WTC11 (cell line): ENCODE data around the gene SAP130. TPM values are rescaled to one million over a fixed set of nuclear protein-coding genes. Genes with fewer than 3 reads are reported as not detected.

Source experiments
- ATAC-seq: fragments of 200-7000 bp; cut with Tn5 transposase; 2 replicates; pipeline ENCODE4 v1.10.0; 2021; ENCODE audit warnings: mild to moderate bottlenecking, moderate library complexity
- CTCF ChIA-PET: fragments of 300-600 bp; sonication (Branson Sonifier 250); formaldehyde crosslinking; loops from one replicate; lab custom pipeline; 2021; ENCODE audit warnings: antibody characterized with exemption; lab: Charles Lee
- POLR2A ChIA-PET: fragments of 350-600 bp; sonication (Branson Sonifier 250); formaldehyde crosslinking; loops from one replicate; lab custom pipeline; 2021; ENCODE audit warnings: antibody characterized with exemption; lab: Charles Lee
- DNase-seq: peaks from one replicate; pipeline ENCODE4 v3.0.0; 2021; ENCODE audit warnings: low spot score
- H3K27ac Mint-ChIP-seq: 2 replicates; pipeline ENCODE4 v1.8.0; 2021; ENCODE audit warnings: mixed read lengths
- H3K27me3 Mint-ChIP-seq: 2 replicates; pipeline ENCODE4 v1.8.0; 2021; ENCODE audit warnings: low read depth, mild to moderate bottlenecking, moderate library complexity, mixed read lengths
- H3K36me3 Mint-ChIP-seq: 2 replicates; pipeline ENCODE4 v1.8.0; 2021; ENCODE audit warnings: mixed read lengths
- H3K4me1 Mint-ChIP-seq: 2 replicates; pipeline ENCODE4 v1.8.0; 2022; ENCODE audit warnings: mixed read lengths
- H3K4me3 Mint-ChIP-seq: 2 replicates; pipeline ENCODE4 v1.8.0; 2021; ENCODE audit warnings: mild to moderate bottlenecking, moderate library complexity, mixed read lengths
- H3K9me3 Mint-ChIP-seq: 2 replicates; pipeline ENCODE4 v1.8.0; 2021; ENCODE audit warnings: mixed read lengths
- E2F4 ChIP-seq: sonication (generic); formaldehyde crosslinking; IDR thresholded peaks from 2 replicates; pipeline ENCODE4 v1.8.1; 2022; ENCODE audit warnings: low read depth, mild to moderate bottlenecking, moderate library complexity, missing genetic modification reagents, borderline replicate concordance
- EMX1 ChIP-seq: fragments of 250-450 bp; sonication (Bioruptor Pico); IDR thresholded peaks from 2 replicates; pipeline ENCODE4 v1.8.0; 2021; ENCODE audit warnings: mild to moderate bottlenecking
- ETV6 ChIP-seq: sonication (generic); formaldehyde crosslinking; IDR thresholded peaks from 2 replicates; pipeline ENCODE4 v1.8.1; 2022; ENCODE audit warnings: mild to moderate bottlenecking, missing genetic modification reagents
- FOXK1 ChIP-seq: sonication (generic); formaldehyde crosslinking; IDR thresholded peaks from 2 replicates; pipeline ENCODE4 v1.8.0; 2022; ENCODE audit warnings: mild to moderate bottlenecking, moderate library complexity, missing genetic modification reagents
- FOXP1 ChIP-seq: sonication (generic); formaldehyde crosslinking; IDR thresholded peaks from 2 replicates; pipeline ENCODE4 v1.8.0; 2022; ENCODE audit warnings: missing genetic modification reagents, mild to moderate bottlenecking, moderate library complexity, borderline replicate concordance
- GRHL2 ChIP-seq: fragments of 250-450 bp; sonication (Bioruptor Pico); IDR thresholded peaks from 2 replicates; pipeline ENCODE4 v1.8.0; 2022; ENCODE audit warnings: mild to moderate bottlenecking, moderate library complexity; ENCODE audit not compliant: insufficient replicate concordance, severe bottlenecking
- HMGA2 ChIP-seq: fragments of 250-450 bp; sonication (Bioruptor Pico); IDR thresholded peaks from 2 replicates; pipeline ENCODE4 v1.4.0; 2021; ENCODE audit warnings: mild to moderate bottlenecking, moderate library complexity
- KAT7 ChIP-seq: sonication (generic); formaldehyde crosslinking; IDR thresholded peaks from 2 replicates; pipeline ENCODE4 v1.8.1; 2023; ENCODE audit warnings: missing genetic modification reagents, mild to moderate bottlenecking, borderline replicate concordance
- NFATC4 ChIP-seq: fragments of 250-450 bp; sonication (Bioruptor Pico); IDR thresholded peaks from 2 replicates; pipeline ENCODE4 v1.9.0; 2021; ENCODE audit warnings: mild to moderate bottlenecking
- NFYB ChIP-seq: sonication (generic); formaldehyde crosslinking; conservative IDR thresholded peaks from 2 replicates; pipeline ENCODE4 v1.8.0; 2022; ENCODE audit warnings: low read depth, missing genetic modification reagents
- NR3C1 ChIP-seq: sonication (generic); formaldehyde crosslinking; conservative IDR thresholded peaks from 2 replicates; pipeline ENCODE4 v1.8.1; 2023; ENCODE audit warnings: low read depth, mild to moderate bottlenecking, missing genetic modification reagents
- PREB ChIP-seq: sonication (generic); formaldehyde crosslinking; IDR thresholded peaks from 2 replicates; pipeline ENCODE4 v1.8.1; 2022; ENCODE audit warnings: mild to moderate bottlenecking, missing genetic modification reagents, moderate library complexity, borderline replicate concordance
- RELA ChIP-seq: sonication (generic); formaldehyde crosslinking; IDR thresholded peaks from 2 replicates; pipeline ENCODE4 v1.8.1; 2022; ENCODE audit warnings: missing genetic modification reagents, mild to moderate bottlenecking, borderline replicate concordance
- RORB ChIP-seq: fragments of 250-450 bp; sonication (Bioruptor Pico); IDR thresholded peaks from 2 replicates; pipeline ENCODE4 v1.9.0; 2021; ENCODE audit warnings: mild to moderate bottlenecking
- STAT6 ChIP-seq: sonication (generic); formaldehyde crosslinking; conservative IDR thresholded peaks from 2 replicates; pipeline ENCODE4 v1.8.1; 2023; ENCODE audit warnings: mild to moderate bottlenecking, low read depth, missing genetic modification reagents, moderate library complexity
- TP53 ChIP-seq: sonication (generic); formaldehyde crosslinking; IDR thresholded peaks from 2 replicates; pipeline ENCODE4 v1.8.1; 2023; ENCODE audit warnings: mild to moderate bottlenecking, missing genetic modification reagents
- ZBTB21 ChIP-seq: sonication (generic); formaldehyde crosslinking; IDR thresholded peaks from 2 replicates; pipeline ENCODE4 v1.8.1; 2023; ENCODE audit warnings: mild to moderate bottlenecking, missing genetic modification reagents, borderline replicate concordance
- ZMAT4 ChIP-seq: fragments of 250-450 bp; sonication (Bioruptor Pico); IDR thresholded peaks from 2 replicates; pipeline ENCODE4 v1.9.0; 2021; ENCODE audit warnings: mild to moderate bottlenecking
- ZNF138 ChIP-seq: sonication (generic); formaldehyde crosslinking; conservative IDR thresholded peaks from 2 replicates; pipeline ENCODE4 v1.8.1; 2022; ENCODE audit warnings: mild to moderate bottlenecking, moderate library complexity, missing genetic modification reagents
- ZNF232 ChIP-seq: sonication (generic); formaldehyde crosslinking; IDR thresholded peaks from 2 replicates; pipeline ENCODE4 v1.8.0; 2022; ENCODE audit warnings: mild to moderate bottlenecking, missing genetic modification reagents
- ZNF416 ChIP-seq: fragments of 250-450 bp; sonication (Bioruptor Pico); IDR thresholded peaks from 2 replicates; pipeline ENCODE4 v1.9.0; 2021; ENCODE audit warnings: mild to moderate bottlenecking, inconsistent platforms
- total RNA-seq: library from RNA; stranded (reverse); gene quantifications from 3 replicates; pipeline ENCODE4 v1.2.3, GENCODE V29; 2021
- TF ChIP-seq, protein P1 (sequence below): sonication (generic); formaldehyde crosslinking; conservative IDR thresholded peaks from 2 replicates; pipeline ENCODE4 v1.8.1; 2022; ENCODE audit warnings: mild to moderate bottlenecking, missing genetic modification reagents
- TF ChIP-seq, protein P2 (sequence below): sonication (generic); formaldehyde crosslinking; IDR thresholded peaks from 2 replicates; pipeline ENCODE4 v1.8.1; 2023; ENCODE audit warnings: mild to moderate bottlenecking, missing genetic modification reagents
- TF ChIP-seq, protein P3 (sequence below): sonication (generic); formaldehyde crosslinking; IDR thresholded peaks from 2 replicates; pipeline ENCODE4 v1.8.1; 2023; ENCODE audit warnings: mild to moderate bottlenecking, missing genetic modification reagents, moderate library complexity
- TF ChIP-seq, protein P4 (sequence below): sonication (generic); formaldehyde crosslinking; IDR thresholded peaks from 2 replicates; pipeline ENCODE4 v1.8.0; 2023; ENCODE audit warnings: missing genetic modification reagents, mild to moderate bottlenecking, borderline replicate concordance

Gene SAP130
- total RNA-seq, 1 experiment from 2014 or later, result 45.6 TPM

GRCh38 chr2:128043041-128043440 is 15.2 kb upstream of the SAP130 start:
- POLR2A ChIA-PET, result no interaction called here
- H3K36me3 Mint-ChIP-seq, result peaks cover 17% of the 10 kb centered on the region
- H3K4me1 Mint-ChIP-seq, result peaks cover 9% of the 10 kb centered on the region
- H3K27ac Mint-ChIP-seq, result no peak overlapping the region
- peaks cover 47% of the 10 kb centered on the region for H3K9me3 Mint-ChIP-seq
- ATAC-seq (no peak), DNase-seq (no peak)
- H3K4me3 Mint-ChIP-seq, result no peak overlapping the region
- CTCF ChIA-PET, result interaction anchor here (2.6 kb wide), 1 partner anchor 20 kb away, joined by 9 read pairs; no protein-coding TSS in a partner anchor
- peaks cover 13% of the 10 kb centered on the region for H3K27me3 Mint-ChIP-seq
- TF ChIP-seq NR3C1 (CRISPR knock-in tag) (no peak), KAT7 (CRISPR knock-in tag) (no peak), FOXK1 (no peak), TP53 (CRISPR knock-in tag) (no peak), RORB (no peak), ZBTB21 (CRISPR knock-in tag) (no peak), ZNF416 (CRISPR knock-in tag) (no peak), ZMAT4 (CRISPR knock-in tag) (no peak), ETV6 (CRISPR knock-in tag) (no peak), E2F4 (CRISPR knock-in tag) (no peak), EMX1 (no peak), RELA (CRISPR knock-in tag) (no peak), ZNF138 (CRISPR knock-in tag) (no peak), STAT6 (CRISPR knock-in tag) (no peak), HMGA2 (CRISPR knock-in tag) (no peak)
- TF ChIP-seq, protein P1, sequence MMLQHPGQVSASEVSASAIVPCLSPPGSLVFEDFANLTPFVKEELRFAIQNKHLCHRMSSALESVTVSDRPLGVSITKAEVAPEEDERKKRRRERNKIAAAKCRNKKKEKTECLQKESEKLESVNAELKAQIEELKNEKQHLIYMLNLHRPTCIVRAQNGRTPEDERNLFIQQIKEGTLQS (CRISPR knock-in tag), result no peak

DNA sequence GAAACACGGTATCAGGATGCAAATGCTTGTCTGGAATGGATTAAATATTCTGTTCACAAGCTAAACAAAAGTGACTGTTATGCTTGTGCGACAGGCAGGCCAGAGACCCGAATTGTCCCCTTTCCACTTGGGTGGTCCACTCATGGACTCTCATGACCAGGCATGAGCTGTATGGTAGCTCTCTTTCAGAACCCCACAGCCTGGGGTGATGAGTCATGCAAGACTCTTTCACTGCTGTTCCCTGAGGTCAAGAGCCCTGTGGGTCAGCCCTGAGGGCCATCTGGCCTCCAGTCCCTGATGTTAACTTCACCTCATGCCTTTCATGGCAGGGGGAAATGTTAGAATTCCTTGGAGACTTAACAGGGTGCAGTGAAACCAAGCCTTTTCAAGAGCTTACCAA is 13.7 kb upstream of the SAP130 start:
- ChIA-PET CTCF (interaction anchor here (2.6 kb wide), 1 partner anchor 22 kb away, joined by 9 read pairs; no protein-coding TSS in a partner anchor), POLR2A (no interaction called here)
- Mint-ChIP-seq H3K4me1 (peaks cover 9% of the 10 kb centered on the region), H3K27ac (no peak overlapping the region), H3K9me3 (peaks cover 51% of the 10 kb centered on the region), H3K27me3 (peaks cover 25% of the 10 kb centered on the region), H3K36me3 (peaks cover 28% of the 10 kb centered on the region), H3K4me3 (no peak overlapping the region)
- DNase-seq (no peak), ATAC-seq (no peak)
- TF ChIP-seq ZNF232 (CRISPR knock-in tag) (no peak), RELA (CRISPR knock-in tag) (no peak), PREB (CRISPR knock-in tag) (no peak), NFYB (CRISPR knock-in tag) (no peak), GRHL2 (CRISPR knock-in tag) (no peak), FOXP1 (CRISPR knock-in tag) (no peak), NFATC4 (CRISPR knock-in tag) (no peak)
- TF ChIP-seq, protein P2, sequence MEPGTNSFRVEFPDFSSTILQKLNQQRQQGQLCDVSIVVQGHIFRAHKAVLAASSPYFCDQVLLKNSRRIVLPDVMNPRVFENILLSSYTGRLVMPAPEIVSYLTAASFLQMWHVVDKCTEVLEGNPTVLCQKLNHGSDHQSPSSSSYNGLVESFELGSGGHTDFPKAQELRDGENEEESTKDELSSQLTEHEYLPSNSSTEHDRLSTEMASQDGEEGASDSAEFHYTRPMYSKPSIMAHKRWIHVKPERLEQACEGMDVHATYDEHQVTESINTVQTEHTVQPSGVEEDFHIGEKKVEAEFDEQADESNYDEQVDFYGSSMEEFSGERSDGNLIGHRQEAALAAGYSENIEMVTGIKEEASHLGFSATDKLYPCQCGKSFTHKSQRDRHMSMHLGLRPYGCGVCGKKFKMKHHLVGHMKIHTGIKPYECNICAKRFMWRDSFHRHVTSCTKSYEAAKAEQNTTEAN, result no peak
- TF ChIP-seq, protein P3, sequence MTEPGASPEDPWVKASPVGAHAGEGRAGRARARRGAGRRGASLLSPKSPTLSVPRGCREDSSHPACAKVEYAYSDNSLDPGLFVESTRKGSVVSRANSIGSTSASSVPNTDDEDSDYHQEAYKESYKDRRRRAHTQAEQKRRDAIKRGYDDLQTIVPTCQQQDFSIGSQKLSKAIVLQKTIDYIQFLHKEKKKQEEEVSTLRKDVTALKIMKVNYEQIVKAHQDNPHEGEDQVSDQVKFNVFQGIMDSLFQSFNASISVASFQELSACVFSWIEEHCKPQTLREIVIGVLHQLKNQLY (CRISPR knock-in tag), result no peak
- TF ChIP-seq, protein P4, sequence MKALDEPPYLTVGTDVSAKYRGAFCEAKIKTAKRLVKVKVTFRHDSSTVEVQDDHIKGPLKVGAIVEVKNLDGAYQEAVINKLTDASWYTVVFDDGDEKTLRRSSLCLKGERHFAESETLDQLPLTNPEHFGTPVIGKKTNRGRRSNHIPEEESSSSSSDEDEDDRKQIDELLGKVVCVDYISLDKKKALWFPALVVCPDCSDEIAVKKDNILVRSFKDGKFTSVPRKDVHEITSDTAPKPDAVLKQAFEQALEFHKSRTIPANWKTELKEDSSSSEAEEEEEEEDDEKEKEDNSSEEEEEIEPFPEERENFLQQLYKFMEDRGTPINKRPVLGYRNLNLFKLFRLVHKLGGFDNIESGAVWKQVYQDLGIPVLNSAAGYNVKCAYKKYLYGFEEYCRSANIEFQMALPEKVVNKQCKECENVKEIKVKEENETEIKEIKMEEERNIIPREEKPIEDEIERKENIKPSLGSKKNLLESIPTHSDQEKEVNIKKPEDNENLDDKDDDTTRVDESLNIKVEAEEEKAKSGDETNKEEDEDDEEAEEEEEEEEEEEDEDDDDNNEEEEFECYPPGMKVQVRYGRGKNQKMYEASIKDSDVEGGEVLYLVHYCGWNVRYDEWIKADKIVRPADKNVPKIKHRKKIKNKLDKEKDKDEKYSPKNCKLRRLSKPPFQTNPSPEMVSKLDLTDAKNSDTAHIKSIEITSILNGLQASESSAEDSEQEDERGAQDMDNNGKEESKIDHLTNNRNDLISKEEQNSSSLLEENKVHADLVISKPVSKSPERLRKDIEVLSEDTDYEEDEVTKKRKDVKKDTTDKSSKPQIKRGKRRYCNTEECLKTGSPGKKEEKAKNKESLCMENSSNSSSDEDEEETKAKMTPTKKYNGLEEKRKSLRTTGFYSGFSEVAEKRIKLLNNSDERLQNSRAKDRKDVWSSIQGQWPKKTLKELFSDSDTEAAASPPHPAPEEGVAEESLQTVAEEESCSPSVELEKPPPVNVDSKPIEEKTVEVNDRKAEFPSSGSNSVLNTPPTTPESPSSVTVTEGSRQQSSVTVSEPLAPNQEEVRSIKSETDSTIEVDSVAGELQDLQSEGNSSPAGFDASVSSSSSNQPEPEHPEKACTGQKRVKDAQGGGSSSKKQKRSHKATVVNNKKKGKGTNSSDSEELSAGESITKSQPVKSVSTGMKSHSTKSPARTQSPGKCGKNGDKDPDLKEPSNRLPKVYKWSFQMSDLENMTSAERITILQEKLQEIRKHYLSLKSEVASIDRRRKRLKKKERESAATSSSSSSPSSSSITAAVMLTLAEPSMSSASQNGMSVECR (CRISPR knock-in tag), result no peak
